Neural cell (in vitro differentiated cells): ENCODE data around the gene PPP1R3D. TPM values are rescaled to one million over a fixed set of nuclear protein-coding genes. Genes with fewer than 3 reads are reported as not detected.

Experiments used
- H2AFZ ChIP-seq: fragments of 200-600, 300-800 bp; sonication (generic), shearing (Covaris generic); 2 replicates; pipeline ENCODE4 v1.6.0; 2014; ENCODE audit warnings: low read depth, mild to moderate bottlenecking, antibody characterized with exemption, low read length, moderate library complexity
- H3F3A ChIP-seq: fragments of 200-600 bp; shearing (Covaris generic); 2 replicates; pipeline ENCODE4 v1.6.1; 2016; ENCODE audit warnings: mild to moderate bottlenecking, moderate library complexity, mixed read lengths, antibody characterized with exemption, low read length; ENCODE audit not compliant: insufficient read depth, poor library complexity, severe bottlenecking
- H3K27ac ChIP-seq: fragments of 200-600, 300-800 bp; sonication (generic), shearing (Covaris generic); 2 replicates; pipeline ENCODE4 v1.5.1; 2014; ENCODE audit warnings: mild to moderate bottlenecking, low read length, moderate library complexity
- H3K27me3 ChIP-seq: fragments of 300-800, 200-600 bp; sonication (generic), shearing (Covaris generic); 2 replicates; pipeline ENCODE4 v1.6.0; 2014; ENCODE audit warnings: mild to moderate bottlenecking, low read depth, low read length, moderate library complexity; ENCODE audit not compliant: insufficient read depth
- H3K36me3 ChIP-seq: fragments of 300-800, 200-600 bp; sonication (generic), shearing (Covaris generic); 2 replicates; pipeline ENCODE4 v1.5.1; 2014; ENCODE audit warnings: mild to moderate bottlenecking, antibody characterized with exemption, low read length, moderate library complexity; ENCODE audit not compliant: insufficient read depth
- H3K4me2 ChIP-seq: fragments of 300-800, 200-600 bp; sonication (generic), shearing (Covaris generic); 2 replicates; pipeline ENCODE4 v1.6.0; 2014; ENCODE audit warnings: mild to moderate bottlenecking, low read length
- H3K4me3 ChIP-seq: fragments of 300-800, 200-600 bp; sonication (generic), shearing (Covaris generic); 2 replicates; pipeline ENCODE4 v1.5.1; 2014; ENCODE audit warnings: mild to moderate bottlenecking, low read length, moderate library complexity
- H3K79me2 ChIP-seq: fragments of 200-600 bp; shearing (Covaris generic); replicated peaks from 2 replicates; pipeline ENCODE4 v1.6.0; 2014; ENCODE audit warnings: mild to moderate bottlenecking, low read length, moderate library complexity; ENCODE audit not compliant: insufficient read depth
- H3K9ac ChIP-seq: fragments of 300-800, 200-600 bp; sonication (generic), shearing (Covaris generic); 2 replicates; pipeline ENCODE4 v1.6.1; 2016; ENCODE audit warnings: mild to moderate bottlenecking, low read length, mixed read lengths
- H3K9me2 ChIP-seq: fragments of 200-600 bp; shearing (Covaris generic); 2 replicates; pipeline ENCODE4 v1.6.1; 2016; ENCODE audit warnings: mild to moderate bottlenecking, low read length, mixed read lengths; ENCODE audit not compliant: insufficient read depth
- H3K9me3 ChIP-seq: fragments of 200-600, 300-800 bp; sonication (generic), shearing (Covaris generic); 2 replicates; pipeline ENCODE4 v1.6.1; 2016; ENCODE audit warnings: mild to moderate bottlenecking, mixed run types, low read length, moderate library complexity, mixed read lengths
- H4K20me1 ChIP-seq: fragments of 200-600 bp; shearing (Covaris generic); 2 replicates; pipeline ENCODE4 v1.6.1; 2016; ENCODE audit warnings: mild to moderate bottlenecking, mixed run types; ENCODE audit not compliant: insufficient read depth
- CTCF ChIP-seq: fragments of 450-650 bp; IDR thresholded peaks from 2 replicates; pipeline ENCODE4 v1.5.1; 2014; ENCODE audit warnings: antibody characterized with exemption, mild to moderate bottlenecking, moderate library complexity; ENCODE audit not compliant: poor library complexity, severe bottlenecking
- EP300 ChIP-seq: fragments of 450-650 bp; conservative IDR thresholded peaks from 2 replicates; pipeline ENCODE4 v1.6.1; 2014; ENCODE audit warnings: antibody characterized with exemption, mild to moderate bottlenecking, moderate library complexity; ENCODE audit not compliant: poor library complexity, severe bottlenecking
- EZH2 ChIP-seq: fragments of 200-600, 300-800 bp; shearing (Covaris generic), sonication (generic); IDR thresholded peaks from 2 replicates; pipeline ENCODE4 v1.6.1; 2014; ENCODE audit warnings: antibody characterized with exemption, low read length, borderline replicate concordance, mild to moderate bottlenecking; ENCODE audit not compliant: insufficient read depth, poor library complexity, severe bottlenecking
- MXI1 ChIP-seq: fragments of 450-650 bp; conservative IDR thresholded peaks from 2 replicates; pipeline ENCODE4 v1.6.1; 2014; ENCODE audit warnings: antibody characterized with exemption, mild to moderate bottlenecking; ENCODE audit not compliant: poor library complexity, severe bottlenecking
- POLR2AphosphoS5 ChIP-seq: IDR thresholded peaks from 2 replicates; pipeline ENCODE4 v1.6.1; 2012
- RAD21 ChIP-seq: fragments of 450-650 bp; conservative IDR thresholded peaks from 2 replicates; pipeline ENCODE4 v1.6.1; 2014; ENCODE audit warnings: antibody characterized with exemption, mild to moderate bottlenecking, moderate library complexity
- REST ChIP-seq: IDR thresholded peaks from 2 replicates; pipeline ENCODE4 v1.6.1; 2012; ENCODE audit warnings: borderline replicate concordance
- SMC3 ChIP-seq: fragments of 450-650 bp; conservative IDR thresholded peaks from 2 replicates; pipeline ENCODE4 v1.6.1; 2014; ENCODE audit warnings: antibody characterized with exemption, mild to moderate bottlenecking, moderate library complexity; ENCODE audit not compliant: poor library complexity
- TAF1 ChIP-seq: IDR thresholded peaks from 2 replicates; pipeline ENCODE4 v1.6.1; 2012; ENCODE audit warnings: low read depth
- polyA plus RNA-seq: library from polyadenylated mRNA; depleted of rRNA; stranded (reverse); fragments of >200 nt; gene quantifications from 2 replicates; pipeline ENCODE4 v1.2.3, GENCODE V29; 2014

PPP1R3D gene
- polyA plus RNA-seq, 1 donor from 2014 or later = 1.6 TPM

- no peaks in the 10 kb centered on the region for H3K9me2 ChIP-seq
- no peak overlapping the region for H3K9ac ChIP-seq
- no peak overlapping the region for H3K4me3 ChIP-seq
- no peaks in the 10 kb centered on the region for H3F3A ChIP-seq
- no peaks in the 10 kb centered on the region for H3K27me3 ChIP-seq
- no peaks in the 10 kb centered on the region for H3K36me3 ChIP-seq
- no peak overlapping the region for H3K4me2 ChIP-seq
- no peaks in the 10 kb centered on the region for H4K20me1 ChIP-seq
- TF ChIP-seq TAF1 = no peak
- no peak for TF ChIP-seq EZH2
- no peak for TF ChIP-seq MXI1
- TF ChIP-seq POLR2AphosphoS5 = no peak
- no peak for TF ChIP-seq EP300
- no peak for TF ChIP-seq RAD21
- TF ChIP-seq SMC3 = no peak
- no peak for TF ChIP-seq CTCF
- no peak for TF ChIP-seq REST
- H3K79me2 ChIP-seq = no peaks in the 10 kb centered on the region
- H3K9me3 ChIP-seq = no peaks in the 10 kb centered on the region
- H3K27ac ChIP-seq = no peak overlapping the region
- H2AFZ ChIP-seq = no peak overlapping the region
Measured at GRCh38 chr20:59972037-59972801, 32.1 kb upstream of the PPP1R3D start.

GRCh38 chr20:59971428-59971827 lies 31.3 kb upstream of the PPP1R3D start:
- no peaks in the 10 kb centered on the region for H3K79me2 ChIP-seq
- H3F3A ChIP-seq = no peaks in the 10 kb centered on the region
- H3K27me3 ChIP-seq = no peaks in the 10 kb centered on the region
- no peaks in the 10 kb centered on the region for H3K36me3 ChIP-seq
- no peaks in the 10 kb centered on the region for H4K20me1 ChIP-seq
- H3K9ac ChIP-seq = no peak overlapping the region
- H3K27ac ChIP-seq = no peak overlapping the region
- H2AFZ ChIP-seq = no peak overlapping the region
- no peak overlapping the region for H3K4me3 ChIP-seq
- no peaks in the 10 kb centered on the region for H3K9me3 ChIP-seq
- no peak overlapping the region for H3K4me2 ChIP-seq
- no peaks in the 10 kb centered on the region for H3K9me2 ChIP-seq
- TF ChIP-seq CTCF (no peak), EZH2 (no peak), RAD21 (no peak), POLR2AphosphoS5 (no peak), REST (no peak), EP300 (no peak), SMC3 (no peak), MXI1 (no peak), TAF1 (no peak)
